ENCODE data around the gene C21orf58.

Gene C21orf58

GRCh38 chr21:46366091-46366490 lies 42.4 kb upstream of the C21orf58 start:
- no peak overlapping the region for H3K4me2 ChIP-seq
- no peak for TF ChIP-seq Cebpa-rat (IDR thresholded peaks at IDR 0.05)
- no peaks in the 10 kb centered on the region for H3K27me3 ChIP-seq
- no peaks in the 10 kb centered on the region for H3K9me3 ChIP-seq (replicated peaks in 1 of 11)
- peaks cover 0 to 62% (median 14%) of the 10 kb centered on the region in 11 experiments; a peak in 15 of 22 replicates for H4K20me1 ChIP-seq
- no peak overlapping the region for H3K27ac ChIP-seq
- no peak overlapping the region for H3K4me3 ChIP-seq
- H3K36me3 ChIP-seq: peaks cover 68 to 79% (median 75%) of the 10 kb centered on the region in 11 experiments
- H3K9ac ChIP-seq: no peak overlapping the region
- peaks cover 17 to 27% (median 20%) of the 10 kb centered on the region in 10 experiments for H3K4me1 ChIP-seq

GRCh38 chr21:46363698-46364097 lies 40.0 kb upstream of the C21orf58 start:
- Histone ChIP-seq H3K27ac (no peak overlapping the region), H3K9me3 (replicated peaks in 1 of 11) (no peaks in the 10 kb centered on the region), H3K27me3 (no peaks in the 10 kb centered on the region), H4K20me1 (peaks cover 0 to 44% (median 5%) of the 10 kb centered on the region in 11 experiments; a peak in 9 of 22 replicates), H3K9ac (no peak overlapping the region), H3K4me3 (no peak overlapping the region), H3K4me2 (no peak overlapping the region), H3K4me1 (peaks cover 4 to 9% (median 5%) of the 10 kb centered on the region in 10 experiments), H3K36me3 (peaks cover 82 to 100% (median 94%) of the 10 kb centered on the region in 11 experiments)
- TF ChIP-seq Cebpa-rat (IDR thresholded peaks at IDR 0.05): no peak

- no peaks in the 10 kb centered on the region for H3K27me3 ChIP-seq
- H3K9me3 ChIP-seq (replicated peaks in 1 of 11): no peaks in the 10 kb centered on the region
- no peak overlapping the region for H3K4me3 ChIP-seq
- peaks cover 0 to 2% (median 0%) of the 10 kb centered on the region in 10 experiments; a peak in 1 of 20 replicates for H3K4me1 ChIP-seq
- peaks cover 89 to 100% (median 96%) of the 10 kb centered on the region in 11 experiments for H3K36me3 ChIP-seq
- peaks cover 0 to 43% (median 0%) of the 10 kb centered on the region in 11 experiments; a peak in 8 of 22 replicates for H4K20me1 ChIP-seq
- H3K4me2 ChIP-seq: no peak overlapping the region
- no peak overlapping the region for H3K9ac ChIP-seq
- H3K27ac ChIP-seq: no peak overlapping the region
- no peak for TF ChIP-seq Cebpa-rat (IDR thresholded peaks at IDR 0.05)
Observed at GRCh38 chr21:46362946-46363345, 39.3 kb upstream of the C21orf58 start.

- TF ChIP-seq Cebpa-rat (IDR thresholded peaks at IDR 0.05): no peak
- H3K27ac ChIP-seq: no peak overlapping the region
- no peaks in the 10 kb centered on the region for H3K4me1 ChIP-seq
- H3K36me3 ChIP-seq: peaks cover 89 to 100% (median 96%) of the 10 kb centered on the region in 11 experiments
- no peaks in the 10 kb centered on the region for H3K27me3 ChIP-seq
- no peak overlapping the region for H3K4me3 ChIP-seq
- H4K20me1 ChIP-seq: peaks cover 0 to 47% (median 0%) of the 10 kb centered on the region in 11 experiments; a peak in 8 of 22 replicates
- no peak overlapping the region for H3K4me2 ChIP-seq
- H3K9me3 ChIP-seq (replicated peaks in 1 of 11): no peaks in the 10 kb centered on the region
- no peak overlapping the region for H3K9ac ChIP-seq
Observed at GRCh38 chr21:46361935-46362334, 38.3 kb upstream of the C21orf58 start.

GRCh38 chr21:46361176-46361575 lies 37.5 kb upstream of the C21orf58 start:
- Histone ChIP-seq H3K4me3 (no peak overlapping the region), H3K4me2 (no peak overlapping the region), H3K9ac (no peak overlapping the region), H3K4me1 (no peaks in the 10 kb centered on the region), H3K36me3 (peaks cover 89 to 100% (median 96%) of the 10 kb centered on the region in 11 experiments), H3K9me3 (replicated peaks in 1 of 11) (no peaks in the 10 kb centered on the region), H3K27me3 (no peaks in the 10 kb centered on the region), H3K27ac (no peak overlapping the region), H4K20me1 (peaks cover 0 to 50% (median 0%) of the 10 kb centered on the region in 11 experiments; a peak in 8 of 22 replicates)
- no peak for TF ChIP-seq Cebpa-rat (IDR thresholded peaks at IDR 0.05)

- peaks cover 0 to 66% (median 5%) of the 10 kb centered on the region in 11 experiments; a peak in 9 of 22 replicates for H4K20me1 ChIP-seq
- no peak overlapping the region for H3K27ac ChIP-seq
- H3K9me3 ChIP-seq (replicated peaks in 1 of 11): no peaks in the 10 kb centered on the region
- no peak for TF ChIP-seq Cebpa-rat (IDR thresholded peaks at IDR 0.05)
- H3K36me3 ChIP-seq: peaks cover 89 to 100% (median 96%) of the 10 kb centered on the region in 11 experiments
- no peak overlapping the region for H3K4me2 ChIP-seq
- H3K4me1 ChIP-seq: no peaks in the 10 kb centered on the region
- no peak overlapping the region for H3K9ac ChIP-seq
- no peaks in the 10 kb centered on the region for H3K27me3 ChIP-seq
- H3K4me3 ChIP-seq: no peak overlapping the region
Observed at GRCh38 chr21:46357684-46358425, 34.2 kb upstream of the C21orf58 start.

GRCh38 chr21:46357335-46357604 lies 33.6 kb upstream of the C21orf58 start:
- Histone ChIP-seq H3K36me3 (peaks cover 90 to 100% (median 96%) of the 10 kb centered on the region in 11 experiments), H3K27ac (no peak overlapping the region), H4K20me1 (peaks cover 0 to 63% (median 3%) of the 10 kb centered on the region in 11 experiments; a peak in 9 of 22 replicates), H3K9me3 (replicated peaks in 1 of 11) (no peaks in the 10 kb centered on the region), H3K4me1 (no peaks in the 10 kb centered on the region), H3K27me3 (no peaks in the 10 kb centered on the region), H3K4me2 (no peak overlapping the region), H3K9ac (no peak overlapping the region), H3K4me3 (no peak overlapping the region)
- no peak for TF ChIP-seq Cebpa-rat (IDR thresholded peaks at IDR 0.05)

- H3K4me3 ChIP-seq: no peak overlapping the region
- peaks cover 0 to 63% (median 0%) of the 10 kb centered on the region in 11 experiments; a peak in 9 of 22 replicates for H4K20me1 ChIP-seq
- no peak overlapping the region for H3K9ac ChIP-seq
- no peaks in the 10 kb centered on the region for H3K4me1 ChIP-seq
- peaks cover 90 to 100% (median 96%) of the 10 kb centered on the region in 11 experiments for H3K36me3 ChIP-seq
- no peak overlapping the region for H3K27ac ChIP-seq
- H3K27me3 ChIP-seq: no peaks in the 10 kb centered on the region
- H3K9me3 ChIP-seq (replicated peaks in 1 of 11): no peaks in the 10 kb centered on the region
- TF ChIP-seq Cebpa-rat (IDR thresholded peaks at IDR 0.05): no peak
- H3K4me2 ChIP-seq: no peak overlapping the region
Observed at GRCh38 chr21:46356494-46357334, 33.0 kb upstream of the C21orf58 start.

GRCh38 chr21:46356005-46356338 lies 32.3 kb upstream of the C21orf58 start:
- H3K36me3 ChIP-seq: peaks cover 90 to 100% (median 96%) of the 10 kb centered on the region in 11 experiments
- no peaks in the 10 kb centered on the region for H3K27me3 ChIP-seq
- TF ChIP-seq Cebpa-rat (IDR thresholded peaks at IDR 0.05): no peak
- H4K20me1 ChIP-seq: peaks cover 0 to 59% (median 0%) of the 10 kb centered on the region in 11 experiments; a peak in 9 of 22 replicates
- no peaks in the 10 kb centered on the region for H3K9me3 ChIP-seq (replicated peaks in 1 of 11)
- no peak overlapping the region for H3K9ac ChIP-seq
- H3K27ac ChIP-seq: no peak overlapping the region
- no peak overlapping the region for H3K4me3 ChIP-seq
- H3K4me2 ChIP-seq: no peak overlapping the region
- no peaks in the 10 kb centered on the region for H3K4me1 ChIP-seq
